Prostate gland (tissue), 2 donors: ENCODE data around the gene CCDC18. TPM values are rescaled to one million over a fixed set of nuclear protein-coding genes. Genes with fewer than 3 reads are reported as not detected.

Experiments used
- DNase-seq: peaks from one replicate; pipeline ENCODE4 v3.0.0-alpha.2; 2019; ENCODE audit warnings: low spot score
- H3K27ac ChIP-seq, 2 donors: fragments of 200-600 bp; sonication (generic); 2 replicates each; pipeline ENCODE4 v1.5.1; 2017 to 2019
- H3K27me3 ChIP-seq: fragments of 200-600 bp; sonication (generic); replicated peaks from 2 replicates; pipeline ENCODE4 v1.5.1; 2019; ENCODE audit not compliant: insufficient read depth
- H3K36me3 ChIP-seq, 2 donors: fragments of 200-600 bp; sonication (generic); 1 replicate in 1 of 2; 2 replicates in 1 of 2; pipeline versions ENCODE4 v1.5.1 to v1.8.1; 2017 to 2019
- H3K4me1 ChIP-seq: fragments of 200-600 bp; sonication (generic); replicated peaks from 2 replicates; pipeline ENCODE4 v1.5.1; 2019
- H3K4me3 ChIP-seq, 2 donors: fragments of 200-600 bp; sonication (generic); 2 replicates each; pipeline ENCODE4 v1.5.1; 2017 to 2019
- H3K9me3 ChIP-seq: fragments of 200-600 bp; sonication (generic); 2 replicates; pipeline ENCODE4 v1.5.1; 2017
- POLR2A ChIP-seq: fragments of 450-650 bp; IDR thresholded peaks from one replicate; pipeline ENCODE4 v1.6.1; 2016; ENCODE audit warnings: antibody characterized with exemption, mild to moderate bottlenecking
- POLR2AphosphoS5 ChIP-seq: sonication (generic); formaldehyde crosslinking; IDR thresholded peaks from one replicate; pipeline ENCODE4 v1.6.1; 2017; ENCODE audit warnings: antibody characterized with exemption
- WGBS: methylation state at CpG from one replicate; pipeline ENCODE4 v1.1.5; 2018; 5-methylcytosine and 5-hydroxymethylcytosine counted together
- intact Hi-C: fragments of 100-400 bp; cut with DNase I; formaldehyde crosslinking; loops from one replicate; pipeline ENCODE4 v1.14.2; 2022
- total RNA-seq, 2 donors: library from RNA; depleted of rRNA; stranded (reverse); fragments of >200 nt; gene quantifications; one replicate each; pipeline ENCODE4 v1.1.0, GENCODE V29; 2016
- TF ChIP-seq, protein P1 (sequence below), 4 experiments: fragments of 200-600 bp in 2 of 4; fragments of 450-650 bp in 2 of 4; sonication (generic) in 2 of 4; IDR thresholded peaks; 1 replicate in 3 of 4; 2 replicates in 1 of 4; pipeline ENCODE4 v1.5.1; 2016 to 2019; ENCODE audit warnings: antibody characterized with exemption in 4 of 4, mild to moderate bottlenecking in 2 of 4, moderate library complexity in 2 of 4

CCDC18 gene
- total RNA-seq, 2 donors from 2014 or later: 12.0 to 12.7 TPM

DNA sequence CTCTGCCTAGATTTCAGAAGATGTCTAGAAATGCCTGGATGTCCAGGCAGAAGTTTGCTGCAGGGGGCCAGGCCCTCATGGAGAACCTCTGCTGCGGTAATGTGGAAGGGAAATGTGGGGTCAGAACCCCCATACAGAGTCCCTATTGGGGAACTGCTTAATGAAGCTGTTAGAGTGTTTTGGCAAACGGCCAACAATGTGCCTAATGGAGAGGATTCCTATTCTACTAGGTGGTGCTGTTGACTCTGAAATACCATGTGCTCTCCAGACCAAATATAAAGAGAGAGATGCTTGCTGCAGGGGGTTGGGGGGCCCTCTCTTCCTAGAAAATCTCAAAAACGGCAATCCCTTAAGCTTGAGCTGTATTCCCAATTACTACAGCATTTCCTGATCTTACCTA is 108.0 kb downstream of the CCDC18 start:
- TF ChIP-seq POLR2AphosphoS5 (no peak), POLR2A (no peak)
- TF ChIP-seq, protein P1, sequence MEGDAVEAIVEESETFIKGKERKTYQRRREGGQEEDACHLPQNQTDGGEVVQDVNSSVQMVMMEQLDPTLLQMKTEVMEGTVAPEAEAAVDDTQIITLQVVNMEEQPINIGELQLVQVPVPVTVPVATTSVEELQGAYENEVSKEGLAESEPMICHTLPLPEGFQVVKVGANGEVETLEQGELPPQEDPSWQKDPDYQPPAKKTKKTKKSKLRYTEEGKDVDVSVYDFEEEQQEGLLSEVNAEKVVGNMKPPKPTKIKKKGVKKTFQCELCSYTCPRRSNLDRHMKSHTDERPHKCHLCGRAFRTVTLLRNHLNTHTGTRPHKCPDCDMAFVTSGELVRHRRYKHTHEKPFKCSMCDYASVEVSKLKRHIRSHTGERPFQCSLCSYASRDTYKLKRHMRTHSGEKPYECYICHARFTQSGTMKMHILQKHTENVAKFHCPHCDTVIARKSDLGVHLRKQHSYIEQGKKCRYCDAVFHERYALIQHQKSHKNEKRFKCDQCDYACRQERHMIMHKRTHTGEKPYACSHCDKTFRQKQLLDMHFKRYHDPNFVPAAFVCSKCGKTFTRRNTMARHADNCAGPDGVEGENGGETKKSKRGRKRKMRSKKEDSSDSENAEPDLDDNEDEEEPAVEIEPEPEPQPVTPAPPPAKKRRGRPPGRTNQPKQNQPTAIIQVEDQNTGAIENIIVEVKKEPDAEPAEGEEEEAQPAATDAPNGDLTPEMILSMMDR (IDR thresholded peaks at IDR 0.05): no peak
- no peak for DNase-seq
- no peaks in the 10 kb centered on the region for H3K9me3 ChIP-seq
- intact Hi-C loops: no loop called here
- H3K4me3 ChIP-seq: no peak overlapping the region
- H3K4me1 ChIP-seq: no peaks in the 10 kb centered on the region
- no peaks in the 10 kb centered on the region for H3K36me3 ChIP-seq
- no peak overlapping the region for H3K27ac ChIP-seq
- no peaks in the 10 kb centered on the region for H3K27me3 ChIP-seq
- WGBS: 80% methylated on average over 3 of the region's 3 CpGs

DNA sequence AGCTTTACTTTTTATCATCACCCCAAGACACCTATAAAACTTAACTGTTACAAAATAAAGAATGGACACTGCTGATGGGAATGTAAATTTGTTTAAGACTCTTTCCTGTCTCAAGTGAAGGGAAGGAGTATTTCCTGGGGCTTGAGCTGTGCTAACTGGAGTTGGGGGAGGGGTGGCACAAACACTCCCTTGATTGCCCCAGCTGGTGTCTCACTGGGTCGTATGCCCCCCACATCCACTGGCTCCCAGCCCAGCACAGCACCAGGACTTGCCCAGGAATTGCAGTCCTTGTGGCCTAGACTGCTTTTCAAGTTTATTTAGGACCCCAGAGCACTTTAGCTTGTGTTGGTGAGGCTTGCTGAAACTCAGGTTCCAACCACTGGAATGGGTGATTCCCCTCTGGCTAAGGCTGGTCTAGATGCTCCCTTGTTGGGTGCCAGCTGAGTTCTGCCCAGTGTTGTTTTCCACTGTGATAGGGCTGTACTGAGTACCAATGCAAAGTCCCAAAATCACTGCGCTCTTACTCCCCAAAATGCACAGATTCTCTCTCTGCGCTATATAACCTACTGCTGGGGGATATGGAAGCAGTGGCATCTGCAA is 116.1 kb downstream of the CCDC18 start:
- no peaks in the 10 kb centered on the region for H3K9me3 ChIP-seq
- TF ChIP-seq POLR2A: no peak
- TF ChIP-seq, protein P1 (IDR thresholded peaks at IDR 0.05): no peak
- TF ChIP-seq POLR2AphosphoS5: no peak
- no peak for DNase-seq
- no peaks in the 10 kb centered on the region for H3K4me1 ChIP-seq
- H3K27ac ChIP-seq: no peak overlapping the region
- 74% methylated on average over 3 of the region's 3 CpGs for WGBS
- intact Hi-C loops: no loop called here
- H3K36me3 ChIP-seq: no peaks in the 10 kb centered on the region
- no peaks in the 10 kb centered on the region for H3K27me3 ChIP-seq
- no peak overlapping the region for H3K4me3 ChIP-seq

DNA sequence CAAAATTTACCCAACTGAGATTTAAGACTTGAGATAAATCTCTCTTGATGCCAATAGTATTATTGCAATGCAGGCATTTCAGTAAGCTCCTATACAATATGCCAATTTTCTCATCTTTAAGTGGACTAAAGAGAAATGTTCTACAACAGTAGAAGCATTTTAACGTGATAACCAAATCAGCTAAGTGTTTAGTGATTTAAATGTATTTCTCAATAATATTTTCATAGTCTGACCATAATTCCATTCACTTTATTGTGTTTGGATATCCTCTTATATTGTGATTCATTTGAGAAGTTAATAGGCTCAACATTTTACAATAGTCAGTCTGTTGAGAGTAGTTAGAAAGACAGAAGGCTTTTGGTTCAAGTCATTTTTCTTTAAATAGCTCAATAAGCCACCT is 120.6 kb downstream of the CCDC18 start:
- no peak overlapping the region for H3K4me3 ChIP-seq
- no peak for DNase-seq
- intact Hi-C loops: no loop called here
- 56% methylated on average over 1 of the region's 1 CpG for WGBS
- TF ChIP-seq POLR2A: no peak
- TF ChIP-seq POLR2AphosphoS5: no peak
- TF ChIP-seq, protein P1 (IDR thresholded peaks at IDR 0.05): no peak
- no peaks in the 10 kb centered on the region for H3K9me3 ChIP-seq
- no peaks in the 10 kb centered on the region for H3K4me1 ChIP-seq
- no peaks in the 10 kb centered on the region for H3K27me3 ChIP-seq
- H3K27ac ChIP-seq: no peak overlapping the region
- H3K36me3 ChIP-seq: no peaks in the 10 kb centered on the region

DNA sequence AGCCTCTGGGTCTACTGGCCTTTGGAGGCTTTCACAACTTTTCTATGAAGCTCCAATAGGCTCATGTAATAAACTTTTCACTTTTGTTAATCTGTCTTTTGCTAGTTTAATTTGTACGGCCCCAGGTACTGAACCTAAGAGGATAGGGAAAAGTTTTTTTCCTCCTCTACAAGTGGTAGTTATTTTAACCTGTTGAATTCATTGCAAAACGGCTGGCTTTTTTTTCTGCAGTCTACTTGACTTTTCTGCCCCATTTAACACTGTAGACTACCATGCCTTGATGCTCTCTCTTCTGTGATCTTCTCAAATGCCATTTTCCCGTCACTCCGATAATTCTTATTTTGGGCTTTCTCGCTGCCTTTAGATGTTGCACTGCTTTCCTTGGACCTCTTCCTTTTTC is 121.6 kb downstream of the CCDC18 start:
- 88% methylated on average over 5 of the region's 5 CpGs for WGBS
- no peak overlapping the region for H3K27ac ChIP-seq
- no peaks in the 10 kb centered on the region for H3K9me3 ChIP-seq
- intact Hi-C loops: no loop called here
- TF ChIP-seq POLR2AphosphoS5: no peak
- TF ChIP-seq POLR2A: no peak
- TF ChIP-seq, protein P1 (IDR thresholded peaks at IDR 0.05): no peak
- H3K36me3 ChIP-seq: no peaks in the 10 kb centered on the region
- no peaks in the 10 kb centered on the region for H3K4me1 ChIP-seq
- H3K27me3 ChIP-seq: no peaks in the 10 kb centered on the region
- no peak overlapping the region for H3K4me3 ChIP-seq
- DNase-seq: no peak

DNA sequence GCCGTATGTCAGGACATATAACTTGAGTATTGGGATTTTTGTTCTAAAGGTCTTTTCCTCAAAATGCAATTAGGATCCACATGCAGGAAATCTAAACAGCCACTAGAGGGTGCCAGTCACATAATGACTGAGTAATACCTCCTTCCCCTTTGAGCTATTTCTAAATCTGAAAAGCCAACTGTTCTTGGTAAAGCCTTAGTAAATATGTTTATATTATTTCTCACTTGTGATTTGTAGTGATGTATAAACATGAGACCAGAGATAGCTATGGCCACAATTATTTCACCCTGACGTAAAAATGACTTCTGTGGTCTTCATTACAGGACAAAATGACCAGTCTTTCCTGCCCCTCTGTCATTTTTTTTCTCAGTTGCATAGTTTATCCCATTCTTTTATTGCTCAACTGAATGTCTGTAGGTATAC is 124.2 kb downstream of the CCDC18 start:
- Histone ChIP-seq H3K27ac (no peak overlapping the region), H3K4me1 (no peaks in the 10 kb centered on the region), H3K36me3 (no peaks in the 10 kb centered on the region), H3K27me3 (no peaks in the 10 kb centered on the region), H3K9me3 (no peaks in the 10 kb centered on the region), H3K4me3 (no peak overlapping the region)
- TF ChIP-seq POLR2AphosphoS5: peak; percentile 36
- no peak for TF ChIP-seq POLR2A
- TF ChIP-seq, protein P1 (IDR thresholded peaks at IDR 0.05): peak; percentile 75 to 86 (median 80)
- 29% methylated on average over 2 of the region's 2 CpGs for WGBS
- peak; percentile 53 for DNase-seq
- intact Hi-C loops: no loop called here
